ENCODE measurements around the gene PLA2G1B. TPM values are rescaled to one million over a fixed set of nuclear protein-coding genes. Genes with fewer than 3 reads are reported as not detected.

PLA2G1B gene
- total and polyA plus RNA-seq, 2 of the 13 experiments (the other 11 are each of a cell fraction or from before 2014, with no cell fraction given): 0.33 to 1.4 TPM

DNA sequence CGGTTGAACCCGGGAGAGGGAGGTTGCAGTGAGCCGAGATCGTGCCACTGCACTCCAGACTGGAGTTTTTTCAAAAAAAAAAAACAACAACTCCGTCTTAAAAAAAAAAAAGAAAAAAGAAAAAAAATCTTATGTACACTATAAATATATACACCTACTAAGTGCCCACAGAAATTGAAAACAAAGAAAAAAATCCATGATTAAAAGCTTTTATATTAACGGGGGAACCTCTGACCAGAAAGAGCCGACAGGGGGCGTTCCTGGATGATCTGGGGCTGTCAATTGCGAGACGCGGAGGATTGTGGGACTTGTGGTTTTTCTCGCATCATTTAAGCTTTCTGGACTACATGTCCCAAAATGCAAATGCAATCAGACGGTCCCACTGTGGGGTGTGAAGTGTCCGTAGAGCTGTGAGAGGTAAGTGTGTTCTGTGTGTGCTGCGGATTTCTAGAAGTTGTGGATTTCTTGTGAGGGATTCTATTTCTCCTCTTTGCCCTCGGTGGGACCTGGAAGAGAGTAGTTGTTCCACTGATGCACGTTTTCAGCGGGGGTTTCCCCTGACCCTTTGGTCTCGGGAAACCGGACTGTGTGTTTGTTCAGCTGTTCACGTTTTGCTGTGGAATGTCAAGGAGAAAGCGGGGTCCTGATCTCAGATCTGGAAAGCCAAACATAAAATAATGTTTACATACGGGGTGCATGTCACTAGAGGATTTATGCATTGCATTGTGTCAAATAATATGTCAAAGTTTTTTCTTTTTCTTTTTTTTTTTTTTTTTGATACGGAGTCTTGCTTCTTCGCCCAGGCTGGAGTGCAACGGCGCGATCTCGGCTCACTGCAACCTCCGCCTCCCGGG lies 25.4 kb downstream of the PLA2G1B start, which contains the start of gene SIRT4 (continued):
- TF ChIP-seq, protein P1, sequence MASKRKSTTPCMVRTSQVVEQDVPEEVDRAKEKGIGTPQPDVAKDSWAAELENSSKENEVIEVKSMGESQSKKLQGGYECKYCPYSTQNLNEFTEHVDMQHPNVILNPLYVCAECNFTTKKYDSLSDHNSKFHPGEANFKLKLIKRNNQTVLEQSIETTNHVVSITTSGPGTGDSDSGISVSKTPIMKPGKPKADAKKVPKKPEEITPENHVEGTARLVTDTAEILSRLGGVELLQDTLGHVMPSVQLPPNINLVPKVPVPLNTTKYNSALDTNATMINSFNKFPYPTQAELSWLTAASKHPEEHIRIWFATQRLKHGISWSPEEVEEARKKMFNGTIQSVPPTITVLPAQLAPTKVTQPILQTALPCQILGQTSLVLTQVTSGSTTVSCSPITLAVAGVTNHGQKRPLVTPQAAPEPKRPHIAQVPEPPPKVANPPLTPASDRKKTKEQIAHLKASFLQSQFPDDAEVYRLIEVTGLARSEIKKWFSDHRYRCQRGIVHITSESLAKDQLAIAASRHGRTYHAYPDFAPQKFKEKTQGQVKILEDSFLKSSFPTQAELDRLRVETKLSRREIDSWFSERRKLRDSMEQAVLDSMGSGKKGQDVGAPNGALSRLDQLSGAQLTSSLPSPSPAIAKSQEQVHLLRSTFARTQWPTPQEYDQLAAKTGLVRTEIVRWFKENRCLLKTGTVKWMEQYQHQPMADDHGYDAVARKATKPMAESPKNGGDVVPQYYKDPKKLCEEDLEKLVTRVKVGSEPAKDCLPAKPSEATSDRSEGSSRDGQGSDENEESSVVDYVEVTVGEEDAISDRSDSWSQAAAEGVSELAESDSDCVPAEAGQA (IDR thresholded peaks at IDR 0.05; ENCODE audit: low read depth): 0 out of 2 replicates have a peak, but pooled peaks have one; percentile 23
- TF ChIP-seq, protein P1 (CRISPR knock-in tag; IDR thresholded peaks at IDR 0.05; ENCODE audit: borderline replicate concordance): no peak
- TF ChIP-seq CEBPG (CRISPR knock-in tag; IDR thresholded peaks at IDR 0.05) (peak; percentile 46; the same call in 1 of the 2 replicates), NR1H2 (CRISPR knock-in tag; IDR thresholded peaks at IDR 0.05; ENCODE audit: borderline replicate concordance, low read depth) (no peak), PAX8 (CRISPR knock-in tag; IDR thresholded peaks at IDR 0.05; ENCODE audit: borderline replicate concordance) (0 out of 2 replicates have a peak, but pooled peaks have one; percentile 52), TOPORS (CRISPR knock-in tag; IDR thresholded peaks at IDR 0.05) (no peak), ATRX (CRISPR knock-in tag; IDR thresholded peaks at IDR 0.05; ENCODE audit: borderline replicate concordance) (no peak), FOXK1 (CRISPR knock-in tag; IDR thresholded peaks at IDR 0.05; ENCODE audit: borderline replicate concordance, low read depth) (peak; percentile 67; the same call in 1 of the 2 replicates), ZNF766 (CRISPR knock-in tag; IDR thresholded peaks at IDR 0.05; ENCODE audit: borderline replicate concordance) (no peak), ZSCAN29 (CRISPR knock-in tag; conservative IDR thresholded peaks at IDR 0.05) (0 out of 2 replicates have a peak, but pooled peaks have one; percentile 25), ZNF326 (CRISPR knock-in tag; IDR thresholded peaks at IDR 0.05; ENCODE audit: borderline replicate concordance) (no peak)
- TF ChIP-seq, protein P2, sequence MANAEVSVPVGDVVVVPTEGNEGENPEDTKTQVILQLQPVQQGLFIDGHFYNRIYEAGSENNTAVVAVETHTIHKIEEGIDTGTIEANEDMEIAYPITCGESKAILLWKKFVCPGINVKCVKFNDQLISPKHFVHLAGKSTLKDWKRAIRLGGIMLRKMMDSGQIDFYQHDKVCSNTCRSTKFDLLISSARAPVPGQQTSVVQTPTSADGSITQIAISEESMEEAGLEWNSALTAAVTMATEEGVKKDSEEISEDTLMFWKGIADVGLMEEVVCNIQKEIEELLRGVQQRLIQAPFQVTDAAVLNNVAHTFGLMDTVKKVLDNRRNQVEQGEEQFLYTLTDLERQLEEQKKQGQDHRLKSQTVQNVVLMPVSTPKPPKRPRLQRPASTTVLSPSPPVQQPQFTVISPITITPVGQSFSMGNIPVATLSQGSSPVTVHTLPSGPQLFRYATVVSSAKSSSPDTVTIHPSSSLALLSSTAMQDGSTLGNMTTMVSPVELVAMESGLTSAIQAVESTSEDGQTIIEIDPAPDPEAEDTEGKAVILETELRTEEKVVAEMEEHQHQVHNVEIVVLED (CRISPR knock-in tag; IDR thresholded peaks at IDR 0.05; ENCODE audit: borderline replicate concordance): peak; percentile 42; the same call in 1 of the 2 replicates
- TF ChIP-seq, protein P3, sequence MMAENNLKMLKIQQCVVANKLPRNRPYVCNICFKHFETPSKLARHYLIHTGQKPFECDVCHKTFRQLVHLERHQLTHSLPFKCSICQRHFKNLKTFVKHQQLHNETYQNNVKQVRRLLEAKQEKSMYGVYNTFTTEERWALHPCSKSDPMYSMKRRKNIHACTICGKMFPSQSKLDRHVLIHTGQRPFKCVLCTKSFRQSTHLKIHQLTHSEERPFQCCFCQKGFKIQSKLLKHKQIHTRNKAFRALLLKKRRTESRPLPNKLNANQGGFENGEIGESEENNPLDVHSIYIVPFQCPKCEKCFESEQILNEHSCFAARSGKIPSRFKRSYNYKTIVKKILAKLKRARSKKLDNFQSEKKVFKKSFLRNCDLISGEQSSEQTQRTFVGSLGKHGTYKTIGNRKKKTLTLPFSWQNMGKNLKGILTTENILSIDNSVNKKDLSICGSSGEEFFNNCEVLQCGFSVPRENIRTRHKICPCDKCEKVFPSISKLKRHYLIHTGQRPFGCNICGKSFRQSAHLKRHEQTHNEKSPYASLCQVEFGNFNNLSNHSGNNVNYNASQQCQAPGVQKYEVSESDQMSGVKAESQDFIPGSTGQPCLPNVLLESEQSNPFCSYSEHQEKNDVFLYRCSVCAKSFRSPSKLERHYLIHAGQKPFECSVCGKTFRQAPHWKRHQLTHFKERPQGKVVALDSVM (CRISPR knock-in tag; IDR thresholded peaks at IDR 0.05): peak; percentile 53
- TF ChIP-seq, protein P4, sequence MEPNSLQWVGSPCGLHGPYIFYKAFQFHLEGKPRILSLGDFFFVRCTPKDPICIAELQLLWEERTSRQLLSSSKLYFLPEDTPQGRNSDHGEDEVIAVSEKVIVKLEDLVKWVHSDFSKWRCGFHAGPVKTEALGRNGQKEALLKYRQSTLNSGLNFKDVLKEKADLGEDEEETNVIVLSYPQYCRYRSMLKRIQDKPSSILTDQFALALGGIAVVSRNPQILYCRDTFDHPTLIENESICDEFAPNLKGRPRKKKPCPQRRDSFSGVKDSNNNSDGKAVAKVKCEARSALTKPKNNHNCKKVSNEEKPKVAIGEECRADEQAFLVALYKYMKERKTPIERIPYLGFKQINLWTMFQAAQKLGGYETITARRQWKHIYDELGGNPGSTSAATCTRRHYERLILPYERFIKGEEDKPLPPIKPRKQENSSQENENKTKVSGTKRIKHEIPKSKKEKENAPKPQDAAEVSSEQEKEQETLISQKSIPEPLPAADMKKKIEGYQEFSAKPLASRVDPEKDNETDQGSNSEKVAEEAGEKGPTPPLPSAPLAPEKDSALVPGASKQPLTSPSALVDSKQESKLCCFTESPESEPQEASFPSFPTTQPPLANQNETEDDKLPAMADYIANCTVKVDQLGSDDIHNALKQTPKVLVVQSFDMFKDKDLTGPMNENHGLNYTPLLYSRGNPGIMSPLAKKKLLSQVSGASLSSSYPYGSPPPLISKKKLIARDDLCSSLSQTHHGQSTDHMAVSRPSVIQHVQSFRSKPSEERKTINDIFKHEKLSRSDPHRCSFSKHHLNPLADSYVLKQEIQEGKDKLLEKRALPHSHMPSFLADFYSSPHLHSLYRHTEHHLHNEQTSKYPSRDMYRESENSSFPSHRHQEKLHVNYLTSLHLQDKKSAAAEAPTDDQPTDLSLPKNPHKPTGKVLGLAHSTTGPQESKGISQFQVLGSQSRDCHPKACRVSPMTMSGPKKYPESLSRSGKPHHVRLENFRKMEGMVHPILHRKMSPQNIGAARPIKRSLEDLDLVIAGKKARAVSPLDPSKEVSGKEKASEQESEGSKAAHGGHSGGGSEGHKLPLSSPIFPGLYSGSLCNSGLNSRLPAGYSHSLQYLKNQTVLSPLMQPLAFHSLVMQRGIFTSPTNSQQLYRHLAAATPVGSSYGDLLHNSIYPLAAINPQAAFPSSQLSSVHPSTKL (CRISPR knock-in tag; IDR thresholded peaks at IDR 0.05): peak; percentile 60; the same call in 1 of the 2 replicates
